ENCODE results near the gene MYH6.

GRCh38 chr14:23387916-23388882 is 19.9 kb downstream of the MYH6 start:
- TF ChIP-seq CTCF (conservative IDR thresholded peaks at IDR 0.05 in 1 of 2, IDR thresholded peaks at IDR 0.05 in 1 of 2; ENCODE audit: low read depth in 1 of 2, low read length in 2 of 2) = no peak
- no peak for TF ChIP-seq EZH2 (IDR thresholded peaks at IDR 0.05; ENCODE audit: low read length, missing control alignments)
